Measurements from ENCODE around the gene ANKRD33B.
A peak's percentile ranks its signal among the peaks of the same experiment; 100 is the strongest.
"Not testable (repeated sequence)": the region's sequence is repeated elsewhere in the genome, so short reads cannot be mapped to it uniquely, and the experiment has no call there.

The ANKRD33B gene

GRCh38 chr5:10604975-10605374, 41.1 kb downstream of the ANKRD33B start:
- no peak for TF ChIP-seq CTCF (IDR thresholded peaks at IDR 0.05; ENCODE audit: borderline replicate concordance, insufficient read depth, low read depth, low read length)
- H3K4me3 ChIP-seq (ENCODE audit: low read depth, low read length): no peak overlapping the region

GRCh38 chr5:10606632-10607022, 42.8 kb downstream of the ANKRD33B start:
- not testable (repeated sequence) for H3K4me3 ChIP-seq (ENCODE audit: low read depth, low read length)

- H3K4me3 ChIP-seq (ENCODE audit: low read depth, low read length): no peak overlapping the region
- no peak for TF ChIP-seq CTCF (IDR thresholded peaks at IDR 0.05; ENCODE audit: borderline replicate concordance, insufficient read depth, low read depth, low read length)
These were observed 43.3 kb downstream of the ANKRD33B start for GRCh38 chr5:10607023-10607665.

- peak overlapping the region; percentile 1 for H3K4me3 ChIP-seq (ENCODE audit: low read depth, low read length)
- peak; percentile 33; the same call in 1 of the 2 replicates for TF ChIP-seq CTCF (IDR thresholded peaks at IDR 0.05; ENCODE audit: borderline replicate concordance, insufficient read depth, low read depth, low read length)
These were observed 43.8 kb downstream of the ANKRD33B start for GRCh38 chr5:10607666-10608073.

- H3K4me3 ChIP-seq (ENCODE audit: low read depth, low read length): peak overlapping the region; percentile 1
These were observed 44.2 kb downstream of the ANKRD33B start for GRCh38 chr5:10608081-10608480.

- TF ChIP-seq CTCF (IDR thresholded peaks at IDR 0.05; ENCODE audit: borderline replicate concordance, insufficient read depth, low read depth, low read length): no peak
- no peak overlapping the region for H3K4me3 ChIP-seq (ENCODE audit: low read depth, low read length)
These were observed 46.2 kb downstream of the ANKRD33B start for GRCh38 chr5:10610058-10610457.

GRCh38 chr5:10611290-10611689, 47.4 kb downstream of the ANKRD33B start:
- no peak overlapping the region for H3K4me3 ChIP-seq (ENCODE audit: low read depth, low read length)
- no peak for TF ChIP-seq CTCF (IDR thresholded peaks at IDR 0.05; ENCODE audit: borderline replicate concordance, insufficient read depth, low read depth, low read length)

- TF ChIP-seq CTCF (IDR thresholded peaks at IDR 0.05; ENCODE audit: borderline replicate concordance, insufficient read depth, low read depth, low read length): peak; percentile 23; the same call in 1 of the 2 replicates
- H3K4me3 ChIP-seq (ENCODE audit: low read depth, low read length): no peak overlapping the region
These were observed 48.4 kb downstream of the ANKRD33B start for GRCh38 chr5:10612251-10612650.

Data from GM12875 (cell line).